Ishikawa (cell line): ENCODE data around the gene CCL4L2.

Experiments
- CEBPB ChIP-seq: IDR thresholded peaks from 2 replicates; pipeline ENCODE4 v1.6.1; 2012
- EP300 ChIP-seq: IDR thresholded peaks from 2 replicates; pipeline ENCODE4 v1.6.1; 2012; ENCODE audit warnings: borderline replicate concordance
- NFIC ChIP-seq: IDR thresholded peaks from 2 replicates; pipeline ENCODE4 v1.6.1; 2012
- REST ChIP-seq: IDR thresholded peaks from 2 replicates; pipeline ENCODE4 v1.6.1; 2012; ENCODE audit warnings: low read depth, mild to moderate bottlenecking
- YY1 ChIP-seq: IDR thresholded peaks from 2 replicates; pipeline ENCODE4 v1.6.1; 2012; ENCODE audit warnings: low read depth

DNA sequence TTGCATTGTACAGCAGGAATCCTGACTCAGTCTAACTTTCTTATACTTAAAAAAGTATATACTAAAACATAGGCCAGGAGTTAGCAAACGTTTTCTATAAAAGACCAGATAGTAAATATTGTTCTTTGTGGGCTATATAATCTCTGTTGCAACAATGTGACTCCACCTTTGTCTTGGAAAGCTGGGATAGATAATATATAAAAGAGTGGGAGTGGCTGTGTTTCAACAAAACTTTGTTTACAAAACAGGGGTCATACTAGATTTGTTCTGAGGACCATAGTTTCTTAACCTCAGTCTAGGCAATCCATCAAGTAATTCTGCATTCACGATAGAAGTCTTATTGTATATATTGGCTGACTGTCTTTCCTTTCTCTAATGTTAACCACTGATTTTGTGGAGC is 25.4 kb upstream of the CCL4L2 start:
- TF ChIP-seq REST, result no peak
- TF ChIP-seq EP300, result no peak
- no peak for TF ChIP-seq YY1
- no peak for TF ChIP-seq CEBPB
- no peak for TF ChIP-seq NFIC
